IMR-90 (cell line): Measurements from ENCODE around the gene FAM193A.

Source experiments
- BHLHE40 ChIP-seq: fragments of 150-350 bp; IDR thresholded peaks from 2 replicates; pipeline ENCODE4 v1.6.1; 2016; ENCODE audit warnings: mild to moderate bottlenecking, low read depth, low read length
- CEBPB ChIP-seq: IDR thresholded peaks from 2 replicates; pipeline ENCODE4 v1.6.1; 2012; ENCODE audit warnings: low read depth, low read length, improper control_type of control experiment
- CHD1 ChIP-seq: IDR thresholded peaks from 2 replicates; pipeline ENCODE4 v1.6.1; 2012; ENCODE audit warnings: low read depth, low read length, improper control_type of control experiment
- FOS ChIP-seq: fragments of 150-350 bp; IDR thresholded peaks from 2 replicates; pipeline ENCODE4 v1.6.1; 2016; ENCODE audit warnings: low read depth, low read length
- MAFK ChIP-seq: IDR thresholded peaks from 2 replicates; pipeline ENCODE4 v1.6.1; 2012; ENCODE audit warnings: low read depth, low read length, improper control_type of control experiment
- MXI1 ChIP-seq: IDR thresholded peaks from 2 replicates; pipeline ENCODE4 v1.6.1; 2012; ENCODE audit warnings: low read depth, mild to moderate bottlenecking, low read length, moderate library complexity, borderline replicate concordance
- POLR2A ChIP-seq: IDR thresholded peaks from 2 replicates; pipeline ENCODE4 v1.6.1; 2012; ENCODE audit warnings: mild to moderate bottlenecking, low read depth, low read length
- RCOR1 ChIP-seq: IDR thresholded peaks from 2 replicates; pipeline ENCODE4 v1.6.1; 2012; ENCODE audit warnings: mild to moderate bottlenecking, low read length, improper control_type of control experiment; ENCODE audit not compliant: insufficient replicate concordance
- RFX5 ChIP-seq: IDR thresholded peaks from 2 replicates; pipeline ENCODE4 v1.8.0; 2012; ENCODE audit warnings: low read depth, mild to moderate bottlenecking, low read length, moderate library complexity
- SMC3 ChIP-seq: fragments of 150-350 bp; IDR thresholded peaks from 2 replicates; pipeline ENCODE4 v1.6.1; 2016; ENCODE audit warnings: low read depth, mild to moderate bottlenecking, antibody characterized with exemption, low read length, moderate library complexity
- TF ChIP-seq, protein P1 (sequence below): conservative IDR thresholded peaks from 2 replicates; pipeline ENCODE4 v1.5.1; 2012; ENCODE audit warnings: mild to moderate bottlenecking, low read depth, low read length, improper control_type of control experiment
- TF ChIP-seq, protein P2 (sequence below): fragments of 150-350 bp; IDR thresholded peaks from 2 replicates; pipeline ENCODE4 v1.6.1; 2017; ENCODE audit warnings: mild to moderate bottlenecking, antibody characterized with exemption, low read length, low read depth
- TF ChIP-seq, protein P3 (sequence below): fragments of 150-350 bp; IDR thresholded peaks from 2 replicates; pipeline ENCODE4 v1.6.1; 2016; ENCODE audit warnings: low read depth, mild to moderate bottlenecking, low read length, moderate library complexity, borderline replicate concordance

DNA sequence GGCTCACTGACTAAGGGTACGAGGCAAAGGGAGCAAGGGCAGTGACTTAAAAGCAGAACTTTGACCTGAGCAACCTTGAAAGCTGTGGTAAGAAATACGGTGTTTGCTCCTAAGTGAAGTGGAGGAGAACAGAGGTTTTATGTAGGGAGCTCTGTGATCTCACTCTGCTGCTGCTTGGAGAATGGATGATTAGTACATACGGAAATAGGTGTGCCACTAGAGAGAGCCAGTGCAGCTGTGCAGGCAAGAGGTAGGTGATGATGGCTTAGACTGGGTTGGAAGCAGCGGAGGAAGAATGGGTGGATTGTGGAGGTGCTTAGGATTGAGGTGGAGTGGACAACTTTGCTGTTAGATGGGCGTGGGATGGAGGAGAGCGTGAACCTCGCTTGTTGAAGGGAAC, 85.0 kb downstream of the FAM193A start:
- TF ChIP-seq, protein P1, sequence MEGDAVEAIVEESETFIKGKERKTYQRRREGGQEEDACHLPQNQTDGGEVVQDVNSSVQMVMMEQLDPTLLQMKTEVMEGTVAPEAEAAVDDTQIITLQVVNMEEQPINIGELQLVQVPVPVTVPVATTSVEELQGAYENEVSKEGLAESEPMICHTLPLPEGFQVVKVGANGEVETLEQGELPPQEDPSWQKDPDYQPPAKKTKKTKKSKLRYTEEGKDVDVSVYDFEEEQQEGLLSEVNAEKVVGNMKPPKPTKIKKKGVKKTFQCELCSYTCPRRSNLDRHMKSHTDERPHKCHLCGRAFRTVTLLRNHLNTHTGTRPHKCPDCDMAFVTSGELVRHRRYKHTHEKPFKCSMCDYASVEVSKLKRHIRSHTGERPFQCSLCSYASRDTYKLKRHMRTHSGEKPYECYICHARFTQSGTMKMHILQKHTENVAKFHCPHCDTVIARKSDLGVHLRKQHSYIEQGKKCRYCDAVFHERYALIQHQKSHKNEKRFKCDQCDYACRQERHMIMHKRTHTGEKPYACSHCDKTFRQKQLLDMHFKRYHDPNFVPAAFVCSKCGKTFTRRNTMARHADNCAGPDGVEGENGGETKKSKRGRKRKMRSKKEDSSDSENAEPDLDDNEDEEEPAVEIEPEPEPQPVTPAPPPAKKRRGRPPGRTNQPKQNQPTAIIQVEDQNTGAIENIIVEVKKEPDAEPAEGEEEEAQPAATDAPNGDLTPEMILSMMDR: no peak
- TF ChIP-seq, protein P2, sequence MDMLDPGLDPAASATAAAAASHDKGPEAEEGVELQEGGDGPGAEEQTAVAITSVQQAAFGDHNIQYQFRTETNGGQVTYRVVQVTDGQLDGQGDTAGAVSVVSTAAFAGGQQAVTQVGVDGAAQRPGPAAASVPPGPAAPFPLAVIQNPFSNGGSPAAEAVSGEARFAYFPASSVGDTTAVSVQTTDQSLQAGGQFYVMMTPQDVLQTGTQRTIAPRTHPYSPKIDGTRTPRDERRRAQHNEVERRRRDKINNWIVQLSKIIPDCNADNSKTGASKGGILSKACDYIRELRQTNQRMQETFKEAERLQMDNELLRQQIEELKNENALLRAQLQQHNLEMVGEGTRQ: no peak
- TF ChIP-seq POLR2A (no peak), RFX5 (no peak), SMC3 (no peak), CHD1 (no peak), CEBPB (no peak), MAFK (no peak), MXI1 (no peak), RCOR1 (no peak), BHLHE40 (no peak), FOS (no peak)
- TF ChIP-seq, protein P3, sequence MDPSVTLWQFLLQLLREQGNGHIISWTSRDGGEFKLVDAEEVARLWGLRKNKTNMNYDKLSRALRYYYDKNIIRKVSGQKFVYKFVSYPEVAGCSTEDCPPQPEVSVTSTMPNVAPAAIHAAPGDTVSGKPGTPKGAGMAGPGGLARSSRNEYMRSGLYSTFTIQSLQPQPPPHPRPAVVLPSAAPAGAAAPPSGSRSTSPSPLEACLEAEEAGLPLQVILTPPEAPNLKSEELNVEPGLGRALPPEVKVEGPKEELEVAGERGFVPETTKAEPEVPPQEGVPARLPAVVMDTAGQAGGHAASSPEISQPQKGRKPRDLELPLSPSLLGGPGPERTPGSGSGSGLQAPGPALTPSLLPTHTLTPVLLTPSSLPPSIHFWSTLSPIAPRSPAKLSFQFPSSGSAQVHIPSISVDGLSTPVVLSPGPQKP: no peak
